Measurements from ENCODE around the gene MTFR1L. TPM values are rescaled to one million over a fixed set of nuclear protein-coding genes. Genes with fewer than 3 reads are reported as not detected.

The MTFR1L gene
- polyA plus RNA-seq, 1 donor from 2014 or later: 115 TPM

- H3K9ac ChIP-seq (ENCODE audit: low read length): no peak overlapping the region
These were observed 43.2 kb downstream of the MTFR1L start for GRCh38 chr1:25862785-25863485.

GRCh38 chr1:25863486-25864262, 43.9 kb downstream of the MTFR1L start:
- Histone ChIP-seq H3K9me2 (ENCODE audit: insufficient read depth, low read length) (no peaks in the 10 kb centered on the region), H4K20me1 (ENCODE audit: insufficient read depth) (no peaks in the 10 kb centered on the region), H3F3A (ENCODE audit: insufficient read depth, low read length, poor library complexity, severe bottlenecking) (no peaks in the 10 kb centered on the region), H3K27ac (ENCODE audit: low read length) (no peak overlapping the region), H3K36me3 (ENCODE audit: insufficient read depth, low read length) (peaks cover 5% of the 10 kb centered on the region), H2AFZ (ENCODE audit: low read depth, low read length) (no peak overlapping the region), H3K9me3 (ENCODE audit: low read length) (no peaks in the 10 kb centered on the region), H3K9ac (ENCODE audit: low read length) (no peak overlapping the region), H3K4me3 (ENCODE audit: low read length) (no peak overlapping the region), H3K4me2 (ENCODE audit: low read length) (no peak overlapping the region), H3K79me2 (replicated peaks; ENCODE audit: insufficient read depth, low read length) (no peaks in the 10 kb centered on the region), H3K27me3 (ENCODE audit: insufficient read depth, low read depth, low read length) (peaks cover 5% of the 10 kb centered on the region)
- no peak for TF ChIP-seq RAD21 (conservative IDR thresholded peaks at IDR 0.05)
- no peak for TF ChIP-seq TAF1 (IDR thresholded peaks at IDR 0.05; ENCODE audit: low read depth)
- TF ChIP-seq SMC3 (conservative IDR thresholded peaks at IDR 0.05; ENCODE audit: poor library complexity): no peak
- no peak for TF ChIP-seq MXI1 (conservative IDR thresholded peaks at IDR 0.05; ENCODE audit: poor library complexity, severe bottlenecking)
- TF ChIP-seq EZH2 (IDR thresholded peaks at IDR 0.05; ENCODE audit: borderline replicate concordance, insufficient read depth, low read length, poor library complexity, severe bottlenecking): no peak
- TF ChIP-seq POLR2AphosphoS5 (IDR thresholded peaks at IDR 0.05): no peak
- no peak for TF ChIP-seq EP300 (conservative IDR thresholded peaks at IDR 0.05; ENCODE audit: poor library complexity, severe bottlenecking)
- TF ChIP-seq REST (IDR thresholded peaks at IDR 0.05; ENCODE audit: borderline replicate concordance): no peak
- no peak for TF ChIP-seq CTCF (IDR thresholded peaks at IDR 0.05; ENCODE audit: poor library complexity, severe bottlenecking)

More at GRCh38 chr1:25862785-25863485, 43.2 kb downstream of the MTFR1L start:
- Histone ChIP-seq H3K9me3 (ENCODE audit: low read length) (no peaks in the 10 kb centered on the region), H4K20me1 (ENCODE audit: insufficient read depth) (no peaks in the 10 kb centered on the region), H3K27ac (ENCODE audit: low read length) (no peak overlapping the region), H2AFZ (ENCODE audit: low read depth, low read length) (no peak overlapping the region), H3K4me2 (ENCODE audit: low read length) (no peak overlapping the region), H3K9me2 (ENCODE audit: insufficient read depth, low read length) (no peaks in the 10 kb centered on the region), H3F3A (ENCODE audit: insufficient read depth, low read length, poor library complexity, severe bottlenecking) (no peaks in the 10 kb centered on the region), H3K36me3 (ENCODE audit: insufficient read depth, low read length) (peaks cover 5% of the 10 kb centered on the region), H3K79me2 (replicated peaks; ENCODE audit: insufficient read depth, low read length) (no peaks in the 10 kb centered on the region), H3K4me3 (ENCODE audit: low read length) (no peak overlapping the region), H3K27me3 (ENCODE audit: insufficient read depth, low read depth, low read length) (peaks cover 8% of the 10 kb centered on the region)
- TF ChIP-seq SMC3 (conservative IDR thresholded peaks at IDR 0.05; ENCODE audit: poor library complexity): no peak
- TF ChIP-seq POLR2AphosphoS5 (IDR thresholded peaks at IDR 0.05): no peak
- no peak for TF ChIP-seq CTCF (IDR thresholded peaks at IDR 0.05; ENCODE audit: poor library complexity, severe bottlenecking)
- no peak for TF ChIP-seq MXI1 (conservative IDR thresholded peaks at IDR 0.05; ENCODE audit: poor library complexity, severe bottlenecking)
- no peak for TF ChIP-seq EZH2 (IDR thresholded peaks at IDR 0.05; ENCODE audit: borderline replicate concordance, insufficient read depth, low read length, poor library complexity, severe bottlenecking)
- no peak for TF ChIP-seq RAD21 (conservative IDR thresholded peaks at IDR 0.05)

Data from neural cell (in vitro differentiated cells).